ENCODE data around the gene CELF6.
A peak's percentile ranks its signal among the peaks of the same experiment; 100 is the strongest.
"Not testable (repeated sequence)": the region's sequence is repeated elsewhere in the genome, so short reads cannot be mapped to it uniquely, and the experiment has no call there.

Gene CELF6

DNA sequence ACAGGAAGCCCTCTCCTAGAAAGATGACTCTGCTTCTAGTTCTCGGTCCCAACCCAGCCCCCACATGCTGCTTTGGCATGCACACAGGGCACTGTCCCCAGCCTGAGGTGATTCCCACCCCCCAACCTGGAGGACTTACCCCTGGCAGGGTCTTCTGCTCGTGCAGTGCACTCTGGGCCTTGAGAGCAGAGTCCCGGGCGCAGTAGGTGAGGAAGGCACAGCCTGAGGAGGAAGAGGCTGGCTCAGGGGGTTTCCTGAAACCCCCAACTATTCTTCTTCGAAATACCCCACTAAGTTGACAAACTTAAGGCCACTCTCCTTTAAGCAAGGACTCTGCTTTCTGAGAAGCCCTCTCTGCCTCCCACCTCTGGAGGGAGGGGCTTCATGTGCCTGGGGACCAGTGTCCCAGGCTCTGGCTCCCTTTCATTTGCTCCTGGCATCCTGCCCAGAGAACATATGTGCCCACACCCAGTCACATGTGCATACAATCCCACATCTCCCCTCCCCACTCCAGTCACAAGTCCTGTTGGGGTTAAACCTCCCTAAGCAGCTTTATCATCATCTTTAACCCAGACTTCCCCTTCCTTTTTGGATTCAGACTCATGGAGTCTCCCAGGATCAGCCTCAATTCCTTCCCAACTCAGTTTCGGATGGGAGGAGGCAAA lies 4.1 kb downstream of the CELF6 start:
- DNase-seq (ENCODE audit: low read depth in 3 of 3) = no peak

DNA sequence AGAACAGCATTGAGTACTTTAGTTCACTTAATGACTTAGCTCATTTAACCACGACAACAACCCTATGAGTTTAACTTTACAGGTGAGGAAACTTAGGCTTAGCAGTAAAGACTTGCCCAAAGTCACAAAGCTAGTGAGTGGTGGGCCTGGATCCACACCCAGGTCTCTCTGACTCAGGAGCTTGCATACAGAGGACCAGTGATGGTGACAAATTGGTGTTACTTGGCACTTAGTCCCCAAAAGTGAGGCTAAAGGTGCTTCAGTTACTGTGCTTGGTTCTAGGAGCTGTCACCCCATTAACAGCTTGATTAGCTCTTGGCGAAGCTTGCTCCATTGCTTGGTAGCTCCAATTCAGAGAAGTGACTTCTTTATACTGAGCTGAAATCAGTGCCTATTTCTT lies 6.1 kb downstream of the CELF6 start:
- no peak for DNase-seq (ENCODE audit: low read depth in 3 of 3)

DNA sequence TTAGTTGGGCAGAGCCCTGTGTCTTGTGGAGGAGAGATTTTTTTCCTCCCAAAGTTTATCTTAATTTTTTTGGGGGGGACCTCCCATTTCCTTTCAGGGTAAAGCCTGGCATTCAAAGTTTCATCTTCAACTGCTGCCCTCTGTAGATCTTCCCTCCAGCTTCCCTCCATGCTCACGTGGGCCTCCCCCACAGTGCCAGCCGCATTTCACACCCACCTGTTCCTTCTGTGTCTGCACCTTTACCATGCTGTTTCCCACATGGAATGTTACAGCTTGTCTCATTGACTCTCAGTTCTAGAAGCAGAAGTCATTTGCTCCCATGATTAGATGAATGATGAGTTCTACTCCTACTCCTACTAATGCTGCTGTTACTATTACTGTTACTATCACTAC lies 6.5 kb downstream of the CELF6 start:
- no peak for DNase-seq (ENCODE audit: low read depth in 3 of 3)

DNA sequence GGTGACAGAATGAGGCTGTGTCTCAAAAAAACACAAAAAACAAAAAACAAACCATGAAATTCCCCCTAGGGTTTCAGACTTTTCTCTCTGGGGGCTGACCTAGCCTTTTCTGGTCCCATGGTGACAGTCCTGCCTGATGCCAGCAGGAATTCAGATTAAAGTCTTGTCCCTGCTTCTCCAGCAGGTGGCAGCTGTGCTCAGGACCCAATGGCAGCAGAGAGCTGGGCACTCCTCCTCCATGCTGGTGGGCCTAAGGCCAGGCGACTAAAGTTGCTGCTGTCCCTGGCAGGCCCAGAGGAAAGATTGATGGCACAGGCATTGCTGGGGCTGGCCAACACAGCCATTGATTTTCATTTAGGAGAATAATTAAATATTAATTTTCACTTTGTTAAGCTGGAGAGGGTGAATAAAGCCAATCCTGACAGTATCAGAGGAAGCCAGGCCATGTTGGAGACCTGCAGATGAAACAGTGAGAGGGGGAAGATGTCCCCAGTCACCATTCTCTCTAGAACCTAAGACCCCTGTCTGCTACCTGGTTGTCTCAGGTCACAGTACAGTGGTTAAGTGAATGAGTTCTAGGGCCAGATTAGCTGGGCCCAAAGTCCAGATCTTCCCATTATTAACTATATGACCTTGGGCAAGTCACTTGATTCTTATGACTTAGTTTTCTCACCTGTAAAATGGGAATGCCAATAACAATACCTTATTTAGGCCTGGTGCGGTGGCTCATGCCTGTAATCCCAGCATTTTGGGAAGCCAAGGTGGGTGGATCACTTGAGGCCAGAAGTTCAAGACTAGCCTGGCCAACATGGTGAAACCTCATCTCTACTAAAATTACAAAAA lies 7.1 kb downstream of the CELF6 start:
- DNase-seq (ENCODE audit: low read depth in 3 of 3) = peak in 2 of 3 donors; percentile 38 to 46

DNA sequence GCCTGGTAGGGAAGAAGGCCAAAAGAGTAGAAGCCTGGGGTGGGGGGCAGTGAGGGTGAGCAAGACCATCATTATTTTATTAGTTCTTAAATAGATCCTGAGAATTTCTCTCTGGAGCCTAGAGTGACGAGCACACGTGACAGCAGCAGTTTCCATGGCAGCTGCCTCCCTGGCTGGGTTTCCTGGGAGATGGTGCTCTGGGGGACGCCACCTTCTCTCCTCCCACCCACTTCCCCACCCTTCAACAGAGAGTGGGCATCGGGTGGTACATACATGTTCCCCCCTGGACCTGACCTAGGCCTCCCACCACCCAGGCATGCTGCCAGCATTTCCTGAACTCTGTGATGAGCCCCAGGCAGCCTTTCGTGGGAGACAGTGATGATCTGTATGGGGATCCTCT lies 12.9 kb downstream of the CELF6 start:
- no peak for DNase-seq (ENCODE audit: low read depth in 3 of 3)

DNA sequence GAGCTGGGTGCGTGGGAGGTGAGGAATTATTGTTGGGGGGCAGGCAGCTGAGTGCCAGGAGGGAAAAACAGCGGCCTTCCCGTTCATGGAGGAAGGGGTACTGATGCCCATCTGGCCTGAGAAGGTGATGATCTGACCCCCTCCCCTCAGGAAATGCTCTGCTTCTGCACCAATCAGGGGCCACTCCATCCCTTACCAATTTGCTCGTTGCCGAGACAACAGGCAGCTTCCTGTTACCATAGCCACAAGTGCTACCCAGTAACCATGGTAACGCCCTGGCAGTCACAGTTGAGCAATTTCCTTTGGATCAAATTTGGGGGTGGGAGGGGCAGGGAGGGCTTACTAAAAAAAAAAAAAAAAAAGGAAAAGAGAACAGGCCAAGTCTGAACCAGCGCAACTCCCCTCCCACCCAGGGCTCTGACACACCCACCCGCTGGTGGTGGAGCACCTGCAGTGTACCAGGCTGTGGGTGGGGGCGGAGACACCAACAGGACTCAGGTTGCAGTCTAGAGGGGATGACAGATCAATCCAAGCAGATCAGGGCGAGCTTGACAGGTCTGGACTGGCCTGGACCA lies 13.7 kb downstream of the CELF6 start:
- no peak for DNase-seq (ENCODE audit: low read depth in 3 of 3)

DNA sequence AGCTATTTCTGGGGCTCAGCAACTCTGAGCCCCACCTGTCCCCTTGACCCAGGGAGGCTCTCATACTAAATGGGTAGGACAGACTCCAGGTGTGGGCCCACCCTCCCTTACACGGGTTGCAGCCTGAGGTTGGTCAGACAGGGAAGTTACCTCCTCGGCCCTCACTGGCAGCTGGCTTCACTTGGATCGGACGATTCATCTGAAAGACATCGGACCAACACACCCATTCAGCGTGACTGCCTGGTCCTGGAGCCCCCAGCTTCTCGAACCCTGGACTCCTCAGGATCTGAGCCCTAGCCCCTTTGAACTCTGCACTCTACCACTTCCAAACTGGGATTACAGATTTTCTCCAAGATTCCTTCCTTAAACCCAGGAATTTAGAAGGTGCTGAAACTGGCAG lies 15.4 kb downstream of the CELF6 start:
- DNase-seq (ENCODE audit: low read depth in 3 of 3) = no peak

DNA sequence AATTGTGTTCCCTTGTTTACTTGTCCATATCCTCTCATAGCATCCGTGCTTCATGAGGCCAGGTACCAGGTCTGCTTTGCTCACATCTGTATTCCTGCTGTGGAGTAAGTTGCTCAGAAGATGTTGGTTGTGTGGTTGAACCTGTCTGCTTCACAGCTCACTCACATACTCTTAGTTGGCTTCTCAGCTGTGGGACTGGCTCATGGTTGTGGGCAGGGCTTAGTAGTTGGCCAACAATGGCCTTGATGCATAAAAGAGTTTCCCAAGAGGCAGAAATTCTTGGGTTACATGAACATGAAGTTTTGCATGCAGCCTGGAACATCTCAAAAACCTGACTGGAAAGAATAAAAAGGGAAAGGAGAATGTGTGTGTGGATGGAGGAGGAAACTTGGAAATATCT lies 17.0 kb downstream of the CELF6 start:
- no peak for DNase-seq (ENCODE audit: low read depth in 3 of 3)

DNA sequence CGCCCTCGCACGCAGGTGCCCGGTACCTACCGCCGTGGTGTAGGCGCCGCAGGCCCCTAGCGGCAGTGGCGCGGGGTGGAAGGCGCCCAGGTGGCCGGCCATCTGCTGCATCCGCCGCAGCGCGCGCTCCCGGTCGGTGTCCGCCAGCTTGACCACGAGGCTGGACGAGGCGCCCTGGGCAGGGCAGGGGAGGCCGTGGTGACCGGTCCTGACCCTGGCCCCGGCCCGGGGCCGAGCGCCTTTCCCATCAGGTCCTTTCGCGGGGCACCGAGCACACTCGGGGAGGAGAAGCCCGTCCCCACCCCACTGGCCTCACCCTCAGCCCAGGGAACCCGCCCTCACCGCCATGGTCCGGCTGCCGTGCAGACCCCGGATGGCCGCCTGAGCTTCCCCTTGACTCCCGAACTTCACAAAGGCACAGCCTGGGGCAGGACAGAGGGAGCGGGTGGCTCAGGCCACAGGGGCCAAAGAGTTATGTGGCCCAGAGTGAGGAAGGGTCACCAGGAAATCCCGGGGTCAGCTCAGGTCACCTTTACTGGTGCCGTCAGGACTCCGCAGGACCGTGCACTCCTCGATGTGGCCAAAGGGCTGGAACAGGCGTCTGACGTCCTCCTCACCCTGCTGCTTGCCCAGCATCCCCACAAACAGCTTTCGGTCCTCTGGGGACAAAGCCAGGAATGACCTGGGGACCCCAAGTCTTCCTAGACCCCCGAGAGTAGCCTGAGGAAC lies 30.2 kb downstream of the CELF6 start:
- DNase-seq (ENCODE audit: low read depth in 3 of 3) = no peak

DNA sequence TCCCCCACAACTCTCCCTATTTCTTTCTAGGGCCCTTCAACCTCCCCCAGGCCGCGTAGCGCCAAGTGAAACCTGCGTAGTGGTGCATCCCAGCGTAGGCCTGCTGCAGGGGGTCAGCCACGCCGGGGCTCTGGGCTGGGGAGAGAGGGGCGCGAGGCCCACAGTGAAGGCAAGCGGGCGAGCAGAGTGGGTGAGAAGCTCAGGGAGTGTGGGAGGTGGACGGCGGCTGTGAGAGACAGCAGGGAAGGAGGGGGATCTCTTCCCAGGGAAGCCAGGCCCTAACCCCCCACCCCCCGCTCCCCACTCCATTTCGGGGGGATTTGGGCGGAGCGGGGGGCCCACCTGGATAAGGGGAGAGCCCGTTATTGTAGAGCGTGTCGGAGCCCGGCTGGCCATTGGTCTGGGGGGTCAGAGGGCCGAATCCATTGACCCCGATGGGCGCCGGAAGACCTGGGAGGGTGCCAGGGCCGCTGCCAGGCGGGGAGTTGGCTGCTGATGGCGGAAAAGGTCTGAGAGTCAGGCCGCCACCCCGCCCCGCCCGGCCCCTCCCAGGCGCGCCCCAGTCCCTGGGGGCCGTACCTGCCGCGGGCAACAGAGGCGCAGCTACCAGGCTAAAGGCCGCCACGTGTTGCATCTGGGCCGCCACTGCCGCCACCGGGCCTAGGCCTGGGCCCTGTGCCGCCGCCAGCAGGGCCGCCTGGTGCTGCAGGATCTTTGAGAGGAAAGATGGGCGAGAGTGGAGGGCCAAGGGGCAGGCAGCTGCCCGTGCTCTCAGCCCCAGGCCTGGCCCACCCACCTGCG lies 31.0 kb downstream of the CELF6 start:
- DNase-seq (ENCODE audit: low read depth in 3 of 3) = no peak

DNA sequence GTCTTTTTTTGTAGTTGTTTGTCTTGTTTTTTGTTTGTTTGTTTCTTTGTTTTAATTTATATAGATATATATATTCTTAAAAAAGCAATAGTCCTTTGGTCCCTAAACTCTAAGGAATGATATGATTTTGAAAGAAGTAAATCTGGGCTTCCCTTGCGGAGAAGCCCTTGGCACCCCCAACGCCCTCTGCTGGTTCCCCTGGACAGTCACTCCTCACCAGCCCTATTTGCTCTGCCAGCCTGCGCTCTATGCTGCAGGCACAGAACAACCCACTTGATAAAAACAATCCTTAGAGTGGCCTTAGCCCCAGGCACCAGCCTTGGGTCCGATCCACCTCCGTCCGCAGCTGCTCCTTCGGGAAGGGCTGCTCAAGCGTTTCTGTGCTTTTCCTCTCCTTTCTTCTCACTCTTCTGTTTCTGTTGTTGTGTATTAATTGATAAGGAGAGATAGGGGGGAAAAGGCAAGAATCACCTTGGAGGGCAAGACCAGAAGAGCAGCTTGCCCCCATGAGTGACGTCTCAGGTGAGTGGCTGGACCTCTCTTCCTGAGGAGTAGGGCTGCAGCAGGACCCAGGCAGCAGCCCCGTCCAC lies 33.9 kb downstream of the CELF6 start:
- DNase-seq (ENCODE audit: low read depth in 3 of 3) = no peak

DNA sequence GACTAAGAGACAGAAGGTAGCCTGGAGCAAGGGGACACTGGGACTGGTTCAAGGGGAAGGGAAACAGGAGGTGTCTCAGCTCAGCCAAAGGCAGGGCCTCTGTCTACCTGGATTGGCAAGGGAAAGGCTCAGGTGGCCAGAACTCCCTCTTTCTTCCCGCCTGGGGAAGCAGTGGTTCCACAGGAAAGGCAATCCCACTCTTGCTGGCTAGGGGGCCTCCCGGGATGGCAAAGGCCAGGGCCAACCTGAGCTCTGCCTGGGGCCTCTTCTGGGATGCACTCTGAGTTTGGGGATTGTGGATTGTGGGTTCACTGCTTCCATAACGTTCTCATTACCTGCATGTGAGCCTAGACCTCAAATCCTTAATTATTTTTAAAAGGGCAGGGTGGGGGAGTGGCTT lies 34.6 kb downstream of the CELF6 start:
- DNase-seq (ENCODE audit: low read depth in 3 of 3) = no peak

DNA sequence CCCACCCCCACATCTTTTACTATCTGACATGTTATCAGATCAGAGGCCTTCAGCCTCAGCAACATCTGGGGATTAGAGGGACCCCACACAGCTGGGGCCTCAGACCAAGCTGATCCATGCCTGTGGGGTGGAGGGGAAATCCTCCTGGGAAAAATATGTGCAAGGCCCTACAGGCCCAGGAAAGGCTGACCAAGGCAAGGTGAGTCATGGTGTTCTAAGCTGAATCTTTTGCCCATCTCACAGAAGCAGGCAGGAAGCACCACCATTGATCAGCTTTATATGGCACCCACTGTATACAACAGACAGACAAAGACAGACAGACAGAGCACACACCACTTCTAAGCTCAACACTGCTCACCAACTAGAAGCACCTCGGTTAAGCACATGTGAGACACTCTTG lies 35.2 kb downstream of the CELF6 start:
- no peak for DNase-seq (ENCODE audit: low read depth in 3 of 3)

DNA sequence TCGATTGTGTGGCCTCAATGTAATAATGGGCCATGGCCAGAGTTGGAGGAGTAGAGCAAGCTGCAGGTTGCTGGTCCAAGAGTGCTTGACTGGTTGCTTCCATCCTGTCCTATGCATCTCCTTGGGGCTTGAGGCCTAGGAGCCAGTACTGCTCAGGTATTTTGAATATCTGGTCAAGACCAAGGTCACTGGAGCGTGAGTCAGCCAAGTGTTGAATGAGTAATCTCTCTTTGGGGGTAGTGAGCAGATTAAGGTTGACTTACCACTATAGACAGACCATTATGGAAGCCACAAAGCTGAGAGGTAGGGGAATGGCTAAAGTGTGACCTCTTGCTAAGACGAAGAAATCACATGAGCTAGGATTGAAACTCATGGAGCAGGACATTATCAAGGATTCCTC lies 38.2 kb downstream of the CELF6 start:
- no peak for DNase-seq (ENCODE audit: low read depth in 3 of 3)

DNA sequence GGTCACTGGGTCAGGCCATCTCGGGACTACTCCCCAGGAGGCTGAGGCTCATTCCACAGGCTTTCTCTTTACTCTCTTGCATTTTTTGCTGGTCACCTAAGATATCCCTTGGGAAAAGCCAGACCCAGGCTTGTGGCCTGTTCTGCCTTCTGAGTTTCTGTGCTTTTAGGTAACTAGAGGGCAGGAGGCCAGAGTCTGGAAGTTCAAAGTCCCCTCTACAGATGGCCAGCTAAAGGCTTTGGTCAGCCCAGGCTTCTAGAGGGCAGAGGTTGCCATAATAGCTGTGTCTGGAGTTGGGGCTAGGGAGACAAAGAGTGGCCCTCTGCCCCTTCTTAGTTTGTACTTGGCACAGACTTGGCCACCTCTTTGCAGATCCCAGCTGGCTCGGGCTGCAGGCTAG lies 39.2 kb downstream of the CELF6 start:
- no peak for DNase-seq (ENCODE audit: low read depth in 3 of 3)

DNA sequence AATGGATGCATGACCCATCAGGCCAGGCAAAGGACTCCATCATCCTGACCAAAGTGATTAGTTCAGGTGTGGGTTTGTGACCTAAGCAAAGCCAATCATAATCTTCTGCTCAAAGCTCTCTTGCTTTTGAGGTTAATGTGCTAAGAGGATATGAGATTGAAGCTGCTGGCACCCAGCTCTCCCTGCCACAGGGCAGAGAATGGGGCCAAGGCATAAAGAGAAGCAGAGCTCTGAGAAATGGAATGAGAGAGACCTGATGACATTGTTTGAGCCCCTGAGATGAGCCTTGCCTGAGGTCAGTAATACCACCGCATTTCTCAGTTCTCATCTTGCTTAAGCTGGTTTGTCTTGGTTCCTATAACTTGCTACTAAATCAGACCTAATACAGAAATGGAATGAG lies 41.2 kb downstream of the CELF6 start:
- no peak for DNase-seq (ENCODE audit: low read depth in 3 of 3)

DNA sequence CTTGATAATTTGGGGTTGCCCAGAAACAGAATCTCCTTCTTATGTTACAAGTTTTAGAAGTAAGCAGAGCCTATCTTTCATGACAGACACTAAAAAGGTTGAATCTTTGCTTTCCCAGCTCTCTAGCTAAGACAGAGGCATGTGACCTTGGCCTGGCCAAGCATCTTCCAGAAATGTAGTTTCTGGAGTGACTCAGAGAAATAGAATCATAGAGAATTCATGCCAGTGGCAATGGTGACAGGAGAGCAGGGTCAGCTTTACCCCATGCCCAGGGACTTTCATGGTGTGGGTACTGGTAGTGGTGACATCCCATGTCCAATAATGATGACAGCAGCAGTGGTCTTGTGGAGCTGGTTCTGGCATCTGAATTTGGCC lies 43.6 kb downstream of the CELF6 start:
- DNase-seq (ENCODE audit: low read depth in 3 of 3) = no peak

DNA sequence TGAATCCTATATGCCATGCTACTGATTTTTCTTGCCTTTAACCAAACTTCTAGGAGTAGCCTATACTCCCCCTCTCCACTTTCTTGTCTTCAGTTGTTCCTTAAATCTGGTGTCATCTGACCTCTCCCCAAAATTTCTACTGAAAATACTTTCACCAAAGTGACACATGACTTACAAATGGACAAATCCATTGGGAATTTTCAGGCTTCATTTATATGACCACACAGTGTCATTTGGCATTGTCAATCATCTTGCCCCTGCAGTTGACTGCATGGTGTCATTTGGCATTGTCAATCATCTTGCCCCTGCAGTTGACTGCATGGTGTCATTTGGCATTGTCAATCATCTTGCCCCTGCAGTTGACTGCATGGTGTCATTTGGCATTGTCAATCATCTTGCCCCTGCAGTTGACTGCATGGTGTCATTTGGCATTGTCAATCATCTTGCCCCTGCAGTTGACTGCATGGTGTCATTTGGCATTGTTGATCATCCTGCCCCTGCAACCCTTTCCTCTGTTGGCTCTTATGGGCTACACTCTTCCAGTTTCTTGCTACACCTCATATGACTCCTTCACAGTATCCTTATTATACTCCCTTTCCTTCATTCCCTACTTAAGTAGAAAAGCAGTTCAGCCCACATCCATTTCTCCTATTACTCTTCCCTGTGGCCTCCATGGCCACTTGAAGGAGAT lies 44.2 kb downstream of the CELF6 start:
- DNase-seq (ENCODE audit: low read depth in 3 of 3) = not testable (repeated sequence)

DNA sequence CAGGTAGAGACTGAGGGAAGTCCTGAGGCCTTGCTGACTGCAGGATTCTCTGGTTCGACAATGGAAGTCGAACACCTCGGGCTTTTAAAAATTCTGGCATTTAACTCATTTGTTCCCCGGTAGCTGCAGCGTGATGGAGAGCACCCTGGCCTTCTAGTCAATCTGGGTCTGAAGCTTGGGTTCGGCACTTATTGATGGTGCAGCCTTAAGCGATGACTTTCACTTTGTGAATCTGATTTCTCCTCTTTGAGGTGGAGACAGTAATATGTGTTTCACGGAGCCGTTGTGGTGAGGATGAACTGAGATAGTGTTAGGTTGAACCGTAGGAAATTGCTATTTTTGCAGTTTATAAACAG lies 47.0 kb downstream of the CELF6 start:
- no peak for DNase-seq (ENCODE audit: low read depth in 3 of 3)

DNA sequence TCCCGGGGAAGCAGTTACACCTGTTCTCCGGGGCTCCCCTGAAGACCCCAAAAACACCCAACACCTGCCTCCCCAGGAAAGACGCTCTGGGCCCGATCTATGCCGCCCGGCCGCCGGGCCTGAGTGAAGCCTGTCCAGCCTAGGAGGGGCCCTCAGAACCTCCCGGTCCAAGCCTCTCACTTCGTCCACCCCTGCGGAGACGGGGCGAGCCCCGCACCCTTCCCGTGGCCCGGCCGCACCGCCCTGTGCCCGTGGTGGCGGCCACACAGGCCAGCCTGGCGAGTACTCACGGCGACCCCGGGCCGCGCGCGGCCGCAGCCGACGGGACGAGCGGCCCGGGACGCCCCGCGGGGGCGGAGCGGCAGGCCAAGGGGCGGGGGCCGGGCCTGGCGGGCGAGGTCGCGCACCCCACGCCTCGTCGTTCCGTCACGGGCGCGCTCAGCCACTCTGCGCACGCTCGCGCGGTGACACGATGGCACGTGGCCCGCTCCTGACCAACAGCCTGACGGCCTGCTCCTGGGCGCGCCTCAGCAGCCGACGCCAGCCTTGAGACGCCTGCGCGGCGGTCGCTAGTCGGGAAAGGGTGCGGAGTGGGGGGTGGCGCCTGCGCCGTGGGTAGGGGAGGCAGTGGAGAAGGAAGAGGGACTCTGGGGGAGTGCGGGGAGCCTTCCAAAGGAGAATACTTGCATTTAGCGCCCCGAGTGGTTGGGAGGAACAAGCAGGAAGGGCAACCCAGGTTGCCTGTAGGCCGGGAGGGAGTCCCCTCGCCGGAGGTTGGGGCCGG lies 47.6 kb downstream of the CELF6 start, which contains the start of gene PARP6:
Gene PARP6 (minus strand): TSS at position 342 of the 784 bp plus-strand sequence. CDS start 5,077 bp downstream, outside the sequence.
- DNase-seq (ENCODE audit: low read depth in 3 of 3) = peak; percentile 96 to 99 (median 98)

Data from stimulated activated CD4-positive, alpha-beta T cell treated with anti-CD3 and anti-CD28 coated beads, TNF-alpha, amount 100 ng/mL, for 48 hours (primary cell).